GM23338 (cell line): ENCODE results near the gene PRRC2A. TPM values are rescaled to one million over a fixed set of nuclear protein-coding genes. Genes with fewer than 3 reads are reported as not detected.

Experiments
- CREB1 ChIP-seq: fragments of 250-450 bp; sonication (Bioruptor Pico); IDR thresholded peaks from 2 replicates; pipeline ENCODE4 v1.5.0; 2020; ENCODE audit warnings: low read depth, mild to moderate bottlenecking, moderate library complexity
- CTCF ChIP-seq, 2 experiments: fragments of 200-600 bp in 1 of 2; sonication (generic) in 1 of 2; conservative IDR thresholded peaks; 2 replicates each; pipeline versions ENCODE4 v1.5.1 to v1.6.1; 2016 to 2017; ENCODE audit warnings: antibody characterized with exemption in 2 of 2, low read depth in 2 of 2, mild to moderate bottlenecking in 2 of 2, moderate library complexity in 1 of 2
- EZH2 ChIP-seq: fragments of 200-600 bp; sonication (generic); IDR thresholded peaks from one replicate; pipeline ENCODE4 v1.8.0; 2017; ENCODE audit warnings: antibody characterized with exemption, mild to moderate bottlenecking, low read depth; ENCODE audit not compliant: unreplicated experiment
- EZH2phosphoT487 ChIP-seq: fragments of 200-600 bp; sonication (generic); IDR thresholded peaks from one replicate; pipeline ENCODE4 v1.8.1; 2018; ENCODE audit warnings: antibody characterized with exemption; ENCODE audit not compliant: unreplicated experiment
- JUNB ChIP-seq: IDR thresholded peaks from one replicate; pipeline ENCODE4 v1.6.1; 2016; ENCODE audit warnings: antibody characterized with exemption; ENCODE audit not compliant: unreplicated experiment
- NANOG ChIP-seq: IDR thresholded peaks from 2 replicates; pipeline ENCODE4 v1.6.1; 2016; ENCODE audit warnings: antibody characterized with exemption, borderline replicate concordance
- POLR2AphosphoS5 ChIP-seq: IDR thresholded peaks from 2 replicates; pipeline ENCODE4 v1.6.1; 2016; ENCODE audit warnings: antibody characterized with exemption, low read depth
- REST ChIP-seq: IDR thresholded peaks from one replicate; pipeline ENCODE4 v1.6.1; 2018; ENCODE audit warnings: antibody characterized with exemption; ENCODE audit not compliant: unreplicated experiment
- STAT1 ChIP-seq: IDR thresholded peaks from one replicate; pipeline ENCODE4 v1.6.1; 2016; ENCODE audit warnings: antibody characterized with exemption; ENCODE audit not compliant: unreplicated experiment
- ZNF114 ChIP-seq: fragments of 250-450 bp; sonication (Bioruptor Pico); IDR thresholded peaks from 2 replicates; pipeline ENCODE4 v1.5.0; 2020; ENCODE audit warnings: mild to moderate bottlenecking, moderate library complexity
- ZNF331 ChIP-seq: fragments of 250-450 bp; sonication (Bioruptor Pico); IDR thresholded peaks from 2 replicates; pipeline ENCODE4 v1.5.0; 2020; ENCODE audit warnings: low read depth, mild to moderate bottlenecking, moderate library complexity
- ZNF462 ChIP-seq: fragments of 250-450 bp; sonication (Bioruptor Pico); IDR thresholded peaks from 2 replicates; pipeline ENCODE4 v1.5.0; 2020; ENCODE audit warnings: mild to moderate bottlenecking, moderate library complexity
- polyA plus RNA-seq: library from polyadenylated mRNA; unstranded; fragments of >200 nt; fragmentation: Nextera tagmentation; extraction: Ambion mirVana; gene quantifications from 2 replicates; pipeline ENCODE4 v1.2.1, GENCODE V29; 2016
- total RNA-seq: library from RNA; depleted of rRNA; stranded (reverse); fragments of >200 nt; shearing (Covaris generic); gene quantifications from 2 replicates; pipeline ENCODE4 v1.2.3, GENCODE V29; 2014

Gene PRRC2A
- total and polyA plus RNA-seq, 2 experiments from 2014 or later: 213 to 273 TPM

GRCh38 chr6:31621320-31621939 is 915 bp downstream of the PRRC2A start (continued):
- no peak for TF ChIP-seq ZNF462 (CRISPR knock-in tag)
- TF ChIP-seq CREB1 (CRISPR knock-in tag): no peak
- no peak for TF ChIP-seq CTCF (conservative IDR thresholded peaks at IDR 0.05; ENCODE audit: low read depth in 2 of 2)
- no peak for TF ChIP-seq POLR2AphosphoS5
- TF ChIP-seq STAT1: no peak
- no peak for TF ChIP-seq ZNF114 (CRISPR knock-in tag)
- no peak for TF ChIP-seq EZH2phosphoT487
- no peak for TF ChIP-seq ZNF331 (CRISPR knock-in tag)
- TF ChIP-seq NANOG: no peak
- no peak for TF ChIP-seq REST
- no peak for TF ChIP-seq JUNB
- no peak for TF ChIP-seq EZH2
